ENCODE results near the gene IL12RB2.
"Not testable (repeated sequence)": the region's sequence is repeated elsewhere in the genome, so short reads cannot be mapped to it uniquely, and the experiment has no call there.

The IL12RB2 gene

DNA sequence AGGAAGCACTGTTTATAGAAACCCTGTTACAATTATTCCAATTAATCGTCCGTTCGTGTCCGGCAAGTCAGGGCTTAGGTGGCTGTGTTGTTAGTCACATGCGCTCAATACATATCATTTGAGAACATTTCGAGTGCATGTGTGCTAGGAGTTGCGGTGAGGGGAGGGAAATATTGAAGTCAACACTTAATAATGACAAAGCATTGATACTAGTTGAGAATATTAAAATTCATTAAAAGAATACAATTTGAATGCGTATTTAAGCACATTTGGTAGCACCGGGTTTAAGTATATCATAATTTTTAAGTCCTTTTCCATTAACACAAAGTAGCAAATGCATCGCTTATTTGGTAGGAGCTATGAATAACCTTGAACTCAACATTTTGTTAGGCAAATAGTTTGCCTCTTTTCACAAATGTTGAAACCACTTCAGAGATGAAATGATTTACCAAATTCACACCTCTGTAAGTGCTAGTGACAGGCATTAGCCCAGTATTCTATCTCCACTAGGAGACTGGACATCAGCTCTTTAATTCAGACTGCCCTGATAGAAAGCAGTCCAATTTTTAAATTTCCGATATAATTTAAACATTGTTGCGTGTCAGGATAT is 123.6 kb downstream of the IL12RB2 start:
- DNase-seq (ENCODE audit: low spot score) = no peak

DNA sequence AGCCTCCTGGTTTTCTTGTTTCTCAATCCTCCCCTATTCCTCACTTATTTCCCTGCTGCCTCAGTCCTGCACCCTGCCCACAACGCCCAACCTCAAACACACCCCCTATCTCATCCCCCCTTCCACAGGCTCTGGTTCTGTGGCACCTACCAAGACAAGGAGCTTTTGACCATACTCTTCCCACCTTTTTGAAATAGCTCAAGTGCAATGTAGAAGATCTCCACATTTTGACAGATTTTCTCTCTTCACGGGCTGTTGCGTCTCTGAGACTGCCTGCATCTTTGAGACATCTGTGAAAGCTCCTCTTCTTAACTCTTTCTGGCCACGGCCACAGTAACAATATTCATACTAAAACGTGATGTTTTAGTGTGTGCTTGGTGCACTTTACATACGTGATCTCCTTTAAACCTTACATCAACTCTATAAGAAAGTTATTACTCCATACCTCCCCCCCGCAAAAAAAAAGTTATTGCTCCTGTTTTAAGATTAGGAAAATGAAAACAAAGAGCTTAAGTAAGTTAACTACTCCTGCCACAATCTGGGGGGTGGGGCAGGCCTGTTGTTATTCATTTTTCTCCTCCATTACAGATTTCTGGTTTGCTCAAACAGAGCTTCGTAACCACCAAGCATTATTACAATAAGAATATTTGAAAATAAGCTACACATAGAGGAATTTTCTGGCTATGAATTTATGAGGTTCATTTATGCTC is 124.4 kb downstream of the IL12RB2 start:
- no peak for DNase-seq (ENCODE audit: low spot score)

DNA sequence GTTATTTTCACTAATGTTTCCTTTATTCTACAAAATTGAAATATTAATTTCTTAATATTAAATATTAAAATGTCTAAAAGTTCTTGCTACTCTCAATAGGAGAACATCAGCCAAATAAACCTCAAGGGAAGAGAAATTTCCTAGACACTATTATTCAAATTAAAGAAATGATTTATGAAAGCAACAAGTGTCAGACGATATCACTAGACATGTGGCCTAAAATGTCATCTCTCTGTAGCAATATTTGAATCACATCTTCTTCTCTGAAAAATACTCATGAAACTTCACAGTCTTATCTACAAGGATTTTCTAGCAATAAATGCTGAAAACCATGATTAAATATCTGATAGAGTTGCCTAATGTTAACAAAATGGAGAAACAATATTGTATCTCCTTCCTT is 125.1 kb downstream of the IL12RB2 start:
- no peak for DNase-seq (ENCODE audit: low spot score)

DNA sequence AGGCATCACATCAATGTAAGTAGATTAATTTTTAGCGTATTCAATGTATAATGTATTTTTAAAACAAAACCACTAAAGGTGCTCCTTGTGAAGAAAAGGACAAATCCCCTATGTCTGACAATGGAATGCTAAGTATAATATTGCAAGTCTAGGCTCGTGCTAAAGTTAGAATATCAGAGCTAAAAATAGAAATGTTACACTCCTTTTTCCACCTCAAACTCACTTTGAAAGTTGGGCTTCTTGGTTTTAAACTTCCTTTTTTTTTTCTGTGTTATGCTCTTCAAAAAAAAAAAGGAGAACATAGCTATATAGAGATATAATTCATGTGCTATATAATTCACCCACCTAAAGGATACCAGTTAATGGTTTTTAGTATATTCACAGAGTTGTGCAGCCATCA is 126.2 kb downstream of the IL12RB2 start:
- DNase-seq (ENCODE audit: low spot score) = no peak

DNA sequence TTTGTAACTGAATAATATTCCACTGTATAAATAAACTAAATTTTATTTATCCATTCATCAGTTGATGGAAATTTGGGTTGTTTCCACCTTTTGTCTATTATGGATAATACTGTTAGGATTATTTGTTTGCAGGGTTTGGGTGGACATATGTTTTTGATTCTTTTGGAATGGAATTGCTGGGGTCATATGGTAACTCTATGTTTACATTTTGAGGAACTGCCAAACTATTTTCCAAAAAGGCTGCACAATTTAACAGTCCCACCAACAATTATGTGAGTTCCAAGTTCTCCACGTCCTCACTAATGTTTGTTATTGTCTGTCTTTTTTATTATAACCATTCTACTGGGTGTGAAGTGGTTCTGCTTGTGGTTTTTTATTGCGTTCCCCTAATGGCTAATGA is 126.8 kb downstream of the IL12RB2 start:
- DNase-seq (ENCODE audit: low spot score) = no peak

DNA sequence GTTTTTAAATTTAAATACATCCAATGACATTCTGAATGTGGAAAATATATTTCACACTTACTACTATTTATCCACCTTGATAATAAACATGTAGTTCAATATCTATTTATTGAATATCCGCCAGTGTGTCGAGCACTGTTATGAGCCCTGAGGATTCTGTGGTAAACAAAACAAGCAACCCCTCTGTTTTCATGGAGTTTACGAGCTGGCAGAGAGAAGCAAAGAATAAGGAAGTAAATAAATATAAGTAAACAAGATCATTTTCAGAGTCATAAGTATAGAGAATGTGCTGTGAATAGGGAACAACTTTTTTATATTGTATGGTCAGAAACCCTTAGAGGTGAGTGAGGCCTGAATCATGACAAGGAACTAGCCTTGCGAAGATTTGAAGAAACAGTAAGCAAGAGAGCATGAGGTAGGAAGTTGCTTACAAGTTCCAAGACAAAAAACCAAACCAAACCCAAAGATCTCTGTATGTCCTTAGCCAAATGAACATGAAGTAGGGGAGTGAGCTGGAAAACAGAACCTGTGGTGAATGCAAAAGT is 128.9 kb downstream of the IL12RB2 start:
- DNase-seq (ENCODE audit: low spot score) = no peak

DNA sequence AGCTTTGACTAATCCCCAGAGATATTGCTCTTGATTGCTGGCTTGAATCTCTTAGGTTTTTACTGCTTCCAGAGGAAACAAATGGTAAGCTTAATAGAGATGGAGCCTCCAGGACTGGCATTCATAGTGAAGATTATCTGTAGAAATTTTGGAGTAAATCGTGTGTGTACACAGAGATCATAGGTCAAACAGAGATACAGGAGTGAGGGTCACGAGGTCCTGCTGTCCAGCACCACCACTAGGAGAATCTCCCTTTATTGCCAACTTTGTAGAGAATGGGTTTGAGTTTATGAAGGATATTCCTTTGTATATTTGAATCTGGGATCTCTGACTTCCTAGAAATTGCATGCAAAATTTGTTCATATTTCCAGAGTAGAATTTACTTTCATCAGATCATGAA is 130.3 kb downstream of the IL12RB2 start:
- no peak for DNase-seq (ENCODE audit: low spot score)

DNA sequence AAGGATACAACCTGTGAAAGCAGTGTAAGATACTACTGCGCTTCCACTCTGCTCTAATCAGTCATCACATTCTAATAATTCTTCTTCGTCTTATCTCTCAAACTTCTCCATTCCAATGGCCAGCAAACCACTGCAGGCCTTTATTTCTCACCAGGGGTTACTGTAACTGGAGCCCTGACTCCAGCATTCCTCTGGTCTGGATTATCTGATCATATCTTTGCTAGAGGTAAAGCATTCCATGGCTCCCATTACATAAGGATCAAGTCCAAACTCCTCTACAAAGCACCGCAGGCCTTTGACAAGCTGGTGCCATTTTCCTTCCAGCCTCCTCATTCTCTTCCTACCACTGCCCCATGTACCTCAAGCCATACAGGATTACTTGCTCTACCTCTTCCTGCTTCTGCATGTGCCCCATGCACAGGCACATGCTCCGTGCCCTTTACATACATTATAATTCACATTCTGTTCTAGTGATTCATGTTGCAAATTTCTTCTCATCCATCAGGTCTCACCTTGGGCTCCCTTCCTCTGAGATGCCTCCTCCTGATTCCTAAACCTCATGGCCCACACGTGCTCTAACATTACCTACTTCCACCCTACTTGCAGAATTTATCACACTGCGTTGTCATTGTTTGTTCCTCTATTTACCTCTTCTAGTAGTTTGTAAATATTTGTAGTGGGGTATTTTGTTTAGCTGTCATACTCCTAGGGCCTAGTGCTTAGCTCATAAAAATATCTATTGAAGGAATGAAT is 131.8 kb downstream of the IL12RB2 start:
- DNase-seq (ENCODE audit: low spot score) = no peak

DNA sequence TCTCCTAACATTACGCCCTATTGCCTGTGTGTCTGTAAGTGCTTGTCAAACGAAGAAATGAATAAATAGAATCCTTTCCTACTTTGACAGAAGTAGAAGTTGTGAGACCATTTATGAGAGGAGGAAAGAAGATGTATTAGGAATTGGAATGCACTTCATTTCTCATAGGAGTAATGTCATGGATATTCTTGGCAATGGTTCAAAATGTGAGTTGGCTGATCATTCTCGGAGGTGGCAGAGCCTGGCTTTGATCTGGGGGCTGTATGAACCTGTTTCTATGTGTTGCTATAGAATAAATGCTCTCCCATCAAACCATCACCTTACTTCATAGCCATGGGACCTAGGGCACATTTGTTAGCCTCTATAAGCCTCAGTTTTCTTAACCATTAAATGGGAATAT is 132.7 kb downstream of the IL12RB2 start:
- DNase-seq (ENCODE audit: low spot score) = no peak

DNA sequence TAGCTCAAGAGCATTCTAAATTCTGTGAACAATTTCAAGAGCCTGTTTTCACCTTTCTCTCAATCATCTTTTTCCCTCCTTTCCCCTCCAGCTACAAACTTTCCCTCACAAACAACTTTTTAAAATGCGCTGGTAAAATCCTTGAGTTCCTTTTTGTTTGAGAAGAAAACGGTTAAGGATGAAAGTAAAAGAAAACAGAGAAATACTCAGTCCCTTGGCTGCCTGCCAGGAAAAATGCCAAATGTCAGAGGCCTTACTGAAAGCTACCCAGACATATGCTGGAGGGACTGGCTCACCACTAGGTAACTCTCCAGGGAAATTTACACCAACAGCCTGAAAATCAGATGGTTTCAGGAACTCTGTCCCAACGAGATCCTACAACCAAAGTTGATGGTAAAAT is 133.5 kb downstream of the IL12RB2 start:
- no peak for DNase-seq (ENCODE audit: low spot score)

DNA sequence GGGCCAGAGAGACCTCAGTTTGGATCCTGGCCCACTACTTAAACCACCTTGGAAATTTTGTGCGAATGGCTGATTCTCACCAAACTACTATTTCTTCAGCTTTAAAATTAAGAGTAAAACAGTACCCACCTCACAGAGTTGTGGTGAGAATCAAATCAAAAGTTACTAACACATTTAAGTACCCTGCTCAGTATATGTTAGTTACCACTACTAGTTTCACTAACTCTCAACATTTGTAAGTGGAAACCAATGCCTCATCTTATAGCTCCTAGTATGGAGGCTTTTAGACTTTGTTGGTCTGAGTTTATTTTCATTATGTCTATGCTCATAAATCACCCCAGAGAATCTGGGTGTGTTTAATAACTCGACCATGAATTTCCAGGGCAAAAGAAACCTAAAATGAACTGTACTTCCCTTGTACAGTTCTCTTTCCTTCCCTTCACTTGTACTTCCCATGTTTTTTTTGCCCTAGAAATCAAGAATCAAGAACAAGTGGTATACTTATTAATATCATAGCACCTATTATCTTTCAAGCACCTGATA is 134.1 kb downstream of the IL12RB2 start:
- no peak for DNase-seq (ENCODE audit: low spot score)

DNA sequence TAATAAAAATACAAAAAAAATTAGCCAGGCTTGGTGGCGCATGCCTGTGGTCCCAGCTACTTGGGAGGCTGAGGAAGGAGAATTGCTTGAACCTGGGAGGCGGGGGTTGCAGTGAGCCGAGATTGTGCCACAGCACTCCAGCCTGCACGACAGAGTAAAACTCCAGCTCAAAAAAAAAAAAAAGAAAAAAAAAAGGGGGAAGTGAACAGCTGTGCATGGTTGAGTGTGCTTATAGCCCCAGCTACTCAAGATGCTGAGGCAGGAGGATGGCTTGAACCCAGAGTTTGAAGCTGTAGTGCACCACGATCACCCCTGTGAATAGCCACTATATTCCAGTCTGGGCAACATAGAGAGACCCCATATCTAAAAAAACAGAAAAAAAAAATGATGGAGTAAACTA is 138.3 kb downstream of the IL12RB2 start:
- DNase-seq (ENCODE audit: low spot score) = not testable (repeated sequence)
